Astrocyte of the cerebellum (primary cell): Measurements from ENCODE around the gene C10orf90.

Source experiments
- DNase-seq: peaks from one replicate; pipeline ENCODE4 v3.0.0-alpha.2; 2011; ENCODE audit warnings: low read depth
- H3K4me3 ChIP-seq: 2 replicates; pipeline ENCODE4 v1.5.1; 2011; ENCODE audit warnings: mild to moderate bottlenecking, low read depth, low read length, moderate library complexity
- in situ Hi-C: cut with HindIII; loops from 2 replicates; pipeline ENCODE4 v1.10.0; 2017; ENCODE audit warnings: low sequenced_read_pairs
- TF ChIP-seq, protein P1 (sequence below): IDR thresholded peaks from 2 replicates; pipeline ENCODE4 v1.5.1; 2012; ENCODE audit warnings: low read length, low read depth, moderate library complexity, mild to moderate bottlenecking; ENCODE audit errors: missing control alignments

The C10orf90 gene

DNA sequence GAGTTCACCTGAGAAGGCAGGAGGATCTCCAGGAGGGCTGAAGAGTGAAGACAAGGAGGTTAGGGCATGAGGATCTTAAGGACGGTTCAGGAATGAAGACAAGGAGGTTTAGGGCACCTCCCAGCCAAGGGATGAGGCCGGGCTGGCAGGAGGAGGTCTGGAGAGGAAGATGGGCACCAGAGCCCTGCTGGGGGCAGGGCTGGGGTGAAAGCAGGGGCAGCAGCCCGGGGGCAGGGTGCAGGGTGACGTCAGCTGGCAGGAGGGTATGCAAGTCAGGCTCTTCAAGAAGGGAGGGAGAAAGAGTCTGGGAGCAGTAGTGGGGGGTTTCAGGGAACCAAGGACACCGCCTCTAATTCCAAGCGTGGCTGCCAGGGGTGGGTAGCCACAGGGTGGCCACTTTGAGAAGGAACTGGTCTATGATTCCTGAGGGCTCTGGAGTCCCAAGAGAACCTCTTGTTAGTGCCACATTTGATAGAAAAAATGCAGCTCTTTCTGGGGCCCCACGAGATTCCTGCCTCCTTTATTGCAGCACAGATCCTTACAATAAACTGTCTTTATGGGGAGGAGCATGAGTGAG lies 101.6 kb downstream of the C10orf90 start:
- no peak for DNase-seq
- TF ChIP-seq, protein P1, sequence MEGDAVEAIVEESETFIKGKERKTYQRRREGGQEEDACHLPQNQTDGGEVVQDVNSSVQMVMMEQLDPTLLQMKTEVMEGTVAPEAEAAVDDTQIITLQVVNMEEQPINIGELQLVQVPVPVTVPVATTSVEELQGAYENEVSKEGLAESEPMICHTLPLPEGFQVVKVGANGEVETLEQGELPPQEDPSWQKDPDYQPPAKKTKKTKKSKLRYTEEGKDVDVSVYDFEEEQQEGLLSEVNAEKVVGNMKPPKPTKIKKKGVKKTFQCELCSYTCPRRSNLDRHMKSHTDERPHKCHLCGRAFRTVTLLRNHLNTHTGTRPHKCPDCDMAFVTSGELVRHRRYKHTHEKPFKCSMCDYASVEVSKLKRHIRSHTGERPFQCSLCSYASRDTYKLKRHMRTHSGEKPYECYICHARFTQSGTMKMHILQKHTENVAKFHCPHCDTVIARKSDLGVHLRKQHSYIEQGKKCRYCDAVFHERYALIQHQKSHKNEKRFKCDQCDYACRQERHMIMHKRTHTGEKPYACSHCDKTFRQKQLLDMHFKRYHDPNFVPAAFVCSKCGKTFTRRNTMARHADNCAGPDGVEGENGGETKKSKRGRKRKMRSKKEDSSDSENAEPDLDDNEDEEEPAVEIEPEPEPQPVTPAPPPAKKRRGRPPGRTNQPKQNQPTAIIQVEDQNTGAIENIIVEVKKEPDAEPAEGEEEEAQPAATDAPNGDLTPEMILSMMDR, result no peak
- H3K4me3 ChIP-seq, result no peak overlapping the region
- in situ Hi-C loops, result no loop called here

DNA sequence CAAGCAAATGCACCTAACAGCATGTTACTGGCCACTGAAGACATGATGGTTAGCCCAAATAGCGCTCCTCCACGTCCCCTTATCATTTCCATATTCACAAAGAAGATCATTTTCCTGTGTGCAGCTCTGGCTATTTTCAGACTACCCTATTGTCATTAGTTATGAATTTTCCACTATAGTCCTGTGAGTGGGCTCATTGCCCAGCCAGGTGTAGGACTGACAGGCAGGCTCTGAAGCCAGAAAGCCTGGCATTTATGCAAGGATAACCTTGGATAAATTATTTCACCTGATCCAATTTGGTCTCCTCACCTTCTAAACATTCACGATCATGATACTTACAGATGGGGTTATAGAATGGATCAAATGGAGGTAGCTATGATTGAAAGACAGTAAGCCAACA lies 104.6 kb downstream of the C10orf90 start:
- TF ChIP-seq, protein P1, result no peak
- in situ Hi-C loops, result no loop called here
- H3K4me3 ChIP-seq, result no peak overlapping the region
- no peak for DNase-seq

DNA sequence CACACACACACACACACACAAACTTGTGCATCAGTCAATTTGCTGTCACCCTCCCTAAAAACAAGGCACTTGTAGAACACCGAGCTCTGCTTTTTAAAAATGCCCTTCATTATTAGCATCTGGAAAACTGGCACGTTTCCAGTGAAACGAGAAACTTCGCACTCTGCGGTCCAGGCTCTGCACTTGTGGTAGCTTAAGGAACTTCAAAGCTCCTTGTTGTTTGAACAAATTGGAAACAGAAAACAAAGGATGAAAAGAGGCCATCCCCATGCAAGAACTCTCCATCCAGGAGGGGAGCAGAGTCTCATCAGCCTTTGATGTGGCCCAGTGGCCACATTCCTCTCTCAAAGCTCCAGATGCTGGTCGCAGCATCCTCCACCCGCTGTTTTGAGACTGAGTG lies 105.1 kb downstream of the C10orf90 start:
- in situ Hi-C loops, result no loop called here
- peak; percentile 29 for DNase-seq
- TF ChIP-seq, protein P1, result no peak
- no peak overlapping the region for H3K4me3 ChIP-seq

DNA sequence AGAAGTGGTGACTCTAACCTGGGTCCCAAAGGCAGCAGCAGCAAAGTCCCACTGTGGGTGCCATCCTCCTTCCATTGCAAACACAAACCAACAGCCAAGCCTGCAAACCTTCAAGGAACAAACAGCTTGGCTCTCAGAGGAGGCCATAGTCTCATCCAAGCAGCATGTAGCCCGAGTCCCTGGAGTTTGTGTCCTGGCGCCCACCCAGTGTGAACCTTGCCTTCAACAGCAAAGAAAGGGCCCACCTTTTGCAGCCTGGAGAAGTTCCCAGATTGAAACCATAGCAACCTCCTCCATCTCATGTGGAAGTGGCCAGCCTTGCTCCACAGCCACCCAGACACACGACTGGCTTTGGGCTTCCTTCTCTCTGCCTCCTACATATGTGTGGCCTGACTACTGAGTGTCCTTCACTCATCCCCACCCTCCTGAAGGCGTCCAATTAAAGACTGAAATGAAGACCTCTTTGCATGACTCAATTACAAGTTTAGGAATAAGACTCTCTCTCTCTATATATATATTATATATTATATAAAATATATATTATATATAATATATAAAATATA lies 106.1 kb downstream of the C10orf90 start:
- H3K4me3 ChIP-seq, result no peak overlapping the region
- TF ChIP-seq, protein P1, result no peak
- no peak for DNase-seq
- in situ Hi-C loops, result no loop called here

DNA sequence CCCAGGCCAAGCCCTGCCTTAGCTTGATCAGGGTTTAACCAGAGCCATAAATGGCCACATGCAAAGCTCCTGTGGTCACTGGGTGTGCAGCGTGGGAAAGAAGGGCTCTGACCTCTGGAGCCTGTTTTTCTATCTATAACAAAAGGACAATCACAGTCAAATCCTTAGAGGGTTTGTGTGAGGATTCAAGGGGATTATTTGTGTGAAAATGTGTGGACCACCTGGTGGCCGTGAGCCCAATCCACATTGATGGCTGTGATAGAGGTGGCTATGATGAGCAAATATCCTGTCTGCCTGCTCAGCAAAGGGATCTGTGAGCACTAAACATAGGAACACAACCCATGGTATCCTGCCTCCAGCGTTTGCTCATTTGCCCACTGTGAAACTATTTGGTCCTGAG lies 107.1 kb downstream of the C10orf90 start:
- no peak for DNase-seq
- H3K4me3 ChIP-seq, result no peak overlapping the region
- in situ Hi-C loops, result no loop called here
- TF ChIP-seq, protein P1, result no peak

DNA sequence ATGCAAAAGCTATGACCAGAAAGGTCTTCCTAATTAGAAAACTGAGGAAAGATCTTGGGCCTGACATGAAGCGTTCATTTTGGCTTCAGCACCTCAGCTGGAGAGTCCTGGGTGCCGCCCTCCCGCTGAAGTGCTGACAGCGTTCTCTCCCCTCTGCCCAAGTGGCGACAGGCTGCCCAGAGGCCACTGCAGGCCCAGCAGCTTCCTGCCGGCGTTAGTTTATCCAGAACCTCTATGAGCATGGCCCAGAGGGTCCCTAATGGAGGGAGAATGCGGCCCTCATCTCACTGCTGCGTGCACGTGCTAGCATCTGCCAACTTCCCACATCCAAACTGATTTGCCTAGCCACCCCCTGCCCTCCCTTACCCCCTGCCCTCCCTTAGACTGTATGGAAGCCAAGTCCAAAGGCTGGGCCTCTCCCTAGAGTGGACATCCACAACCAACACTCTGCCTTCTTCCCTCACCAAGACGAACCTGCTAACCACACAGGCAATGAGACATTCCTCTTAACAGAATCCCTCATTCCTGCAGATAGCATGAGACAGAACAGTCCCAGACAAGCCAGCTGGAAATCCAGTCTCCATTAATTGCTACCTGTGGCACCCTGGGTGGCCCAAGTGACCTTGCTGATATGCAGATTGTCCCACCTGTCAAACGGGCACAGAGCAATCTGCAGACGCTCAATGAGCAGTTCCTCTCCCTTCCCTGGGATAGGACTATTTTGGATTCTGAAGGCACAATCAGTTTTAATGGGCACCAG lies 108.4 kb downstream of the C10orf90 start:
- no peak for DNase-seq
- peak overlapping the region; percentile 12 for H3K4me3 ChIP-seq
- in situ Hi-C loops, result no loop called here
- TF ChIP-seq, protein P1, result no peak
